GM21619 (cell line): ENCODE measurements around the gene DNMT3L.
A peak's percentile ranks its signal among the peaks of the same experiment; 100 is the strongest.
"Not testable (repeated sequence)": the region's sequence is repeated elsewhere in the genome, so short reads cannot be mapped to it uniquely, and the experiment has no call there.

ENCODE experiments used
- ATAC-seq: cut with Tn5 transposase; IDR thresholded peaks from one replicate; pipeline ENCODE4 v1.9.1; 2021; ENCODE audit not compliant: unreplicated experiment

DNMT3L gene

DNA sequence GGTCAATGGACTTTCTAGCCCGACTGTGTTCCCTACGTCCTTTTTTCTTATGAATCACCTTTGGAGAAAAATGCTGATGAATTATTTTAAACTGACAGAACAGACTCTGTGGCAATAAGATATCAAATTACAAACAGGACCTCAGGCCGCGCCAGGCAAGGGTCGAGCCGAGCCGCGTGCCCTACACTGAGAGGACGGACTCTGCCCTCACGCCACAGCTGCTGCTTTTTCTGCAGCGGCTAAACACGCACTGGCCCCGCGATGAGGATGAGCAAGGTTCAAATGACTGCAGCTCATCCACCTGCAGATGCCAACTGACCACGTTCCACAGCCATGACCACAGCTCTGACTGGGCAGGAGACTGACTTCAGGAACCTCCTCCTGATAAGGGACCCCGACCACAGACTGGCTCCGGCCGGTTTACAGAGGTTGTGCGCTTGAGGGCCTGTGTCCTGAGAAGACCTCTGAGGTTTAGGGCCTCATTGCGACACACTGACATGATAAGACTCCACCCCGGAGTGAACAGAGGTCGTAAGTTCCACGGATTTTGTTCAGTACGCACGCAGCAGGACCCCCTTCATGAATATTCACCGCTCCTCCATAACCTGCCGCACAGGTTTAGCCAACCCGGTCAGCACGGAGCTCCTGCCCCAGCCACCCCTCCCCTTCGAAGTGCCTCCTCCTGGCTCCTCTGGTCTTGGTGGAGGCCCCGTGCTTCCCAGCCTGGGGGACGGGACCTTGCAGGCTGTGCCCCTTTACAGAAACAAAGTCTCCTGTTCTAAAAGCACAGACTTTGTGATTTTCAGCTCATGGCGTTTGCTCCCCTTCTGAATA, 12.3 kb downstream of the DNMT3L start:
- ATAC-seq: not testable (repeated sequence)

DNA sequence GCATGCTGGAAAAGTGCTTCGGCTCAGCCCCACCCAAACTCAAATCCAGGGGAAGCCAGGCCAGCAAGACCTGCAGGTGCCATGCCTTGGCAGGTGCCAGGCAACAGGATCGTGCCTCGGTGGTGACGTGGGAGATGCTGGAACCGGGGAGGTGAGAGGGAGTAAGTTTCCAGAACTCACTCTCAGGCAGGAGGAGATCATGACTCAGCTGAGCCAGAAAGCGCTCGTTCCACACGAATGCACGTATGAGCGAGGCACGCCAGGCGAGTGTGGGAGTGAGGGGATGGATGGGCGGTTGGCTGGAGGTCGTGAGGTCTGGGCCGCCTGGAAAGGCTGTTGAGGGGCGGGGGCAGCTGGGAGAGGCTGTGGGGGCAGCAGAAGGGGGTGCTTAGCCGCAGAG, 13.8 kb downstream of the DNMT3L start:
- ATAC-seq: not testable (repeated sequence)

DNA sequence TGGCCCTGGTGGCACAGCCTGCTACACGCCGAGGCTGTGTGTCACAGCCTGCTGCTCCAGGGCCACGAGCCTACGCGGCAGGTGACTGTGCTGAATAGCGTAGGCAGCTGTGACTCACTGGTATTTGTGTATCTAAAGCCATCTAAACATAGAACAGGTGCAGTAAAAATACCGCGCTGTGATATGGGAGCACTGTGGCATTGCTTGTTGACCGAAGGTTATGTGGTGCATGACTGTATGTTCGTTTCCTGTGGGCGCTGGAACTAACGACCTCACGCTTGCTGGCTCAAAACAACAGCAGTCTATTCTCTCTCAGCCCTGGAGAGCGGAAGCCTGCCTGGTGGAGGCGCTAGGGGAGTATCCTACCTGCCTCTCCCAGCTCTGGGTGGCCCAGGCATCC, 17.7 kb downstream of the DNMT3L start:
- ATAC-seq: peak; percentile 44

DNA sequence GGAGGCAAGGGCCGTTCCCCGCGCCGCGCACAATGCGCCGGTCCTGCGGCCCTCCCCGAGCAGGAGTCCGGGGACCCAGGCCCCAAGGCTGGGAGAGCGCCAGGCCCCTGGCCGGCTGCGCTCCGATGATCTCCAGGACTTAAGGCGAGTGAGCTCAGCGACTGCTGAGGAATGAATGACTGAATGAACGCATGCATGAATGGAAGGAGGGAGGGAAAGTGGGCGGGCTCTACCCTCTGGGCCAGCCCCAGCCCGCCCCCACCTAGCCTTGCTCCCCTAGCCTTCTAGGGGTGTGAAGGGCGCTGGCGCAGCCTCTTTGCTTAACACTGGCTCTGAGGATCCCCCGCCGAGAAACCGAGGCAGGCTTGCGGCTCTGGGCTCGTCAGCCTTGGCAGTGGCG, 20.4 kb downstream of the DNMT3L start:
- ATAC-seq: peak; percentile 32

DNA sequence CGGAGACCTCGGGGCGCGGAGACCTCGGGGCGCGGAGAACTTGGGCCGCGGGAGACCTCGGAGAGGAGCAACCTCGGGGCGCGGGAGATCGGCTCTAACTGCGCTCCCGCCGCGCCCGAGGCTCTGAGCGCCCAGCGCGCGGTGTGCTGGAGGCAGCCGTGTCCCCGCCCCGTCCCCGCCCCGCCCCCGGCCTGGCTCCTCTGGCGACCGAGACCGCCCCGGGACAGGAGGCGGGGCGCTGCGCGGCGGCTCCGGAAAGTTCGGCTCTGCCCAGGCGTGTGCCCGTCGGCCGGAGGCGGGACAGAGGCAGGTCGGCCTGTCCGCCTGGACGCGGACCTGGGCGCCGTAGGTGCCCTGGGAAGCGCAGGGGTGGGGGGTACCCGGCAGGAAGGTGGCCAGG, 20.9 kb downstream of the DNMT3L start, which contains the start of gene ICOSLG:
ICOSLG (minus strand) TSS at position 102 of the 400 bp plus-strand sequence. CDS start 126 bp downstream, outside the sequence.
- ATAC-seq: peak; percentile 35

DNA sequence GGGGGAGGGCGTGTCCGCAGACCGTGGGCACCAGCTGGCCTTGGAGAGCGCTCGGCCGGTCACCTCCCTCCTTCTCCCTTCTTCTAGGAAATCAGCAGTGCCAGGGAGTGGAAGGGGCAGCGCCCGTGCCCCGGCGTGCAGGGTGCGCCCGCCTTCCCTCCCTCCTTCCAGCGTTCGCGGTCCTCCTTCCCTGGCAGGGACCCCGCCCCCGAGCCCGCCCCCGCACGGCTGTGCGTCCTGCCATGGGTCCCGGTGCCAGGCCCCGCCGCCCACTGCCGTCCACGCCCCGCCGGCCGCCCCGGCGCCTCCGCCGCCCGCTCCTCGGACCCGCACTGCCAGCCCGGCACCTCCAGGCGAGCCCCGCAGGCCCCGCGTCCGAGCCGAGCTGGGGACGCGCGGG, 21.3 kb downstream of the DNMT3L start:
- not testable (repeated sequence) for ATAC-seq

DNA sequence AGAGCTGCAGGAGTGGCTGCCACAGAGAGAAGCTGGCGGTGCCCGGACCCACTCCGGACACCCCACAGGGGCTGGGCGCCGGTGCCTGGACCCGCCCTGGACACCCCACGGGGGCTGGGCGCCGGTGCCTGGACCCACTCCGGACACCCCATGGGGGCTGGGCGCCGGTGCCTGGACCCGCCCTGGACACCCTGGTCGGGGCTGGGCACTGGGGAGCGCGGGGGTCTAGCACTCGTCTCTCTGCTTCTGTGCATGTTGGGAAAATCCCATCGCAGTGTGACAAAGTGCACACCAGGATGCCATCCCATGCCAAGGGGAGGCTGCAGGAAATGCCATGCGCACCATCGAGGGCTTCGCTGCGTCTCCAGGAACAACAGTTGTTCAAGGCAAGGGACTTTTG, 32.1 kb downstream of the DNMT3L start:
- not testable (repeated sequence) for ATAC-seq

DNA sequence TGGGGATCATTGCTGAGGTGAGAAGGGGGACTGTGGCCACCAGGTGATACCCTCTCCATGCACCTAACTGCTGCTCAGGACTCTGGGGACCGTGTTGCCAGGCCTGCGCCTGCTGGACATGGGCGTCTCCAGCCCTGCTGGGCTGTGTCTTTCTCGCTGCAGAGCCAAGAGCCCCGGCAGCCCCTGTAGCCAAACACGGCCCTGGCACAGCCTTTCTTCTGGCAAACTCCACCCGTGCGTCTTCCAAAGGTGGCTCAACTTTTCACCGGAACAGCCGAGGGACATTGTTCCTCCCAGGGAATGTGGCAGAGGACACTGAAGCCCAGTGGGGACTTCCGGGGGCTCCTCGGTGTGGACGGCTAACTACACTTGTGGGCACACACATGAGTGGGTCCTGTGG, 33.6 kb downstream of the DNMT3L start:
- not testable (repeated sequence) for ATAC-seq

DNA sequence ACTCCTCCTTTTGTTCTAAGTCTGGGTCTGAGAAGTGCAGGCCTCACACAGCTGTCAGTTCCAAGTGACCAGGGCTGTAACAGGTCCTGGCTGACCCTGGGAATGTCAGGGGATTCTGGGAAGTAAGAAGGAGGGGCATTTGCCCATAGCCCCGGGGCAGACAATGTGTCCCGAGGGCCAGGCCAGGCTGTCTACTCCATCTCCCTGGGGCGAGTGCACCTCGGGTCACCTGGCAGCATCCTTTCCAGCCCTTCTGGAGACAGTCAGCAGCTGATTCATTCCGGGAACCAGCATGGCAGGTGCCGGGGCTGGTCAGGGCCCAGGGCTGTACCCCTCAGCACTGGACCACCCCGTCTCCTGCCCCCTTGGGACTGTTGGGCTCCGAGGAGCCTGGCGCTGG, 34.1 kb downstream of the DNMT3L start:
- ATAC-seq: not testable (repeated sequence)

DNA sequence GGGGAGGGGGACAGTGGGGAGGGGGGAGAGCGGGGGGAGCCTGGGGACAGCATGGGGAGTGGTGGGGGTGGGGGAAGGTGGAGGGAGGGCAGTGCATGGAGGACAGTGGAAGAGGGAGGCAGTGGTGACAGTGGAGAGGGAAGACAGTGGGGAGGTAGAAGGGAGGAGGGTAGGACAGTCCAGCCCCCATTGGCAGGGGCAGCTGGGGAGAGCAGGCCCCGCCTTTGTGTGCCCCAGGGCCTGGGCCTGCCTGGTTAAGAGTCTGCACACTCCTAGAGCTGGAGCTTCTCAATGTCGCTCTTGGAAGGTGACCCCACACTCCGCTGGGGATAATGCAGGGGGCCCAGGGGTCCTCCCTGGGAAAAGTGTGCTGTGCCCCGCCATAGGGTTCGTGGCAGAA, 36.1 kb downstream of the DNMT3L start:
- ATAC-seq: not testable (repeated sequence)

DNA sequence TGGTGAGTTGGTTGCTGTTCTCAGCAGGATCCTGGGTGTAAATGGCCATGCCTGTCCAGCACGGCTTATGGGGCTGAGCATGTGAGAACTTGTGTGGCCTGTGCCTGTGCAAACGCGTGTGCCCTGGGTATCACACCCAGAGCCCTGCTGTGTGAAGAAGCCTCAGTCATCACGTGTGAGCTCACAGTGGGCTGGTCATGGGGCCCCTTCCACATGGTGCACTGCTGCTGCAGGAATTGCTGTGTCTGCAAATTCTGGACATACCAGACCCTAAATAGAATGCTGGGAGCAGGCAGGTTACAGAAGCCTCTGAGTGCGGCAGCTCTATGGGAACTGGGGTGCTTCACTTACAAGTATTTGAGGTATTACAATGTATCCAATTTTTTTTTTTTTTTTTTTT, 38.4 kb downstream of the DNMT3L start:
- not testable (repeated sequence) for ATAC-seq

DNA sequence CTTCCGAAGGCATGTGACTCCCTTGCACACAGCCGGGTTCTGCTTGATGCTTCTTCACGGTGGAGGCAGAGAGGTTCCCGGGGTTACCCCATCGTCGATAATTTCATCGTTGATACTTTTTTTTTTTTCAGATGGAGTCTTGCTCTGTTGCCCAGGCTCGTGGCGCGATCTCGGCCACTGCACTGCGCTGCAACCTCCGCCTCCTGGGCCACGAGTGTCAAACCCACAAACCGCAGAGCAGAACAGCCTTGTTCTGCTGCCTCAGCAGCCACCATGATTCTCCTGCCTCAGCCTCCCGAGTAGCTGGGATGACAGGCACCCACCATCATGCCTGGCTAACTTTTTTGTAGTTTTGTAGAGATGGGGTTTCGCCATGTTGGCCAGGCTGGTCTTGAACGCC, 41.0 kb downstream of the DNMT3L start:
- ATAC-seq: not testable (repeated sequence)

DNA sequence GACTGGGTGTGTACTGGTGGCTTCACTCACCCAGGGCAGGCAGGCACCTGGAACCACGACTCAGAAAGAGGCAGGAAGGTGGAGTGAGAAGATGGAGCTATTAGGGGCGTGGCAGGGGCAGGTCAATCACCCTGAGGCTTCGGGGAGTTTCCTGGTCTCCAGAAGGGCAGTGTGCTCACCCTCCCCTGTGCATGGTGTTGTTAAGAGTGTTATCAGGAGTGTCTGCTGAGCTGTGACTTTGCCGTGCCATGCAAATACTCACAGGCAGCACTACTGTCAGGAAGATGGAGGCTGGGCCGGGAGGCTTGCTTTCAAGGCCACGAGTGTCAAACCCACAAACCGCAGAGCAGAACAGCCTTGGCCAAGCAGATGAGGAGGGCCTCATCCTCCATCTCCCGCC, 43.2 kb downstream of the DNMT3L start:
- peak; percentile 50 for ATAC-seq

DNA sequence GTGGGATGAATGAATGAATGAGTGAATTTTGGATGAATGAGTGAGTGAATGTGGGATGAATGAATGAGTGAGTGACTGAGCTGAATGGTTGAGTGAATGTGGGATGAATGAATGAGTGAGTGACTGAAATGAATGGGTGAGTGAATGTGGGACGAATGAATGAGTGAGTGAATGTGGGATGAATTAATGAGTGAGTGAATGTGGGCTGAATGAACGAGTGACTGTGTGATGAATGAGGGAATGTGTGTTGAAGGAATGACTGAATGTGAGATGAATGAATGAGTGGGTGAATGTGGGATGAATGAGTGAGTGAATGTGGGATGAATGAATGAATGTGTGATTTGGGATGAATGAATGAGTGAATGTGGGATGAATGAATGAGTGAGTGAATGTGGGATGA, 49.7 kb downstream of the DNMT3L start:
- not testable (repeated sequence) for ATAC-seq

DNA sequence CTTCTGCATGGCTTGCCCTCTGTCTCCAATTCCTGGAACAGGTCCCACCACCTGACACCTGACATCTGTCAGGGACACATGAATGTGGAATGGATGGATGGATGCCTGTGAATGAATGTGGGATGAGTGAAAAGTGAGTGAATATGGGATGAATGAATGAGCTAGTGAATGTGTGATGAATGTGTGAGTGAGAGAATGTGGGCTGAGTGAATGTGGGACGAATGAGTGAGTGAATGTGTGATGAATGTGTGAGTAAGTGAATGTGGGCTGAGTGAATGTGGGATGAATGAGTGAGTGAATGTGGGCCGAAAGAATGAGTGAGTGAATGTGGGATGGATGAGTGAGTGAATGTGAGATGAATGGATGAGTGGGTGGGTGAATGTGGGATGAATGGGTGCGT, 50.1 kb downstream of the DNMT3L start:
- ATAC-seq: not testable (repeated sequence)

DNA sequence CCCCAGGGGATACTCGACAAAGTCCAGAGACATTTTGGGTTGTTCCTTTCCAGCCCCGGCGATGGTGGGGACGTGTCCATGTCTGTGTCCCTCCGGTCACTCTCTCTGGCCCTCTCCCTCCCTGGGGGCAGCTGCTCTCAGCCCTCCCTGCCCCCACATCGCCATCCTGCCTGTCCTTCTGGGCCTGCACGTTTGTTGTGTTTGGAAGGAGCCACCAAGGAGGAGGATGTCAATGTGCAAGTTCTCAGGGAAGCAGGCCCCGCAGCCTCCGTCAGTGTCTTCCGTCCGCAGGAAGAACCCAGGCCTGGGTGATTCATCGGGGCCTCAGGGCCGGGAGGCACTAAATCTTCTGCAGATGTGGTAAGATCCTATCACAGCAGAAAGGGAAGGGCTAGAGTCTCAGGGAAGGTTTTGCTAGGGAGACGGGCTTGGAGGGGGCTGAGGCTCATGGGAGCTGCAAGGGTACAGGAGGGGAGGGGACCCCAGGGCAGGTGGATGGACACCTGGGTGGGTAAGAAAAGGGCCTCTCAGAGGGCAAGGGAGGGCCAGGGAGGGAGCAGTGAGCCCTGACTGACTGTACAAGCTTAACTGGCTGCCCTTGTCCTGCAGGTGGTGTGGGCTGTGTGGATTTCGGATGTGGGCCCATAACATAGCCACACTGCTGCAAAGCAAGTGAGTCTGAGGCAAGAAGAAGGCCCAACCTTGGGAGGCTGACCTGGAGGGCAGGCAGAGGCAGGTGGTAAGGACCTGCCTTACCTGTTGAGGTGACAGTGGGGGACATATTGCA, 53.6 kb downstream of the DNMT3L start:
- ATAC-seq: not testable (repeated sequence)

DNA sequence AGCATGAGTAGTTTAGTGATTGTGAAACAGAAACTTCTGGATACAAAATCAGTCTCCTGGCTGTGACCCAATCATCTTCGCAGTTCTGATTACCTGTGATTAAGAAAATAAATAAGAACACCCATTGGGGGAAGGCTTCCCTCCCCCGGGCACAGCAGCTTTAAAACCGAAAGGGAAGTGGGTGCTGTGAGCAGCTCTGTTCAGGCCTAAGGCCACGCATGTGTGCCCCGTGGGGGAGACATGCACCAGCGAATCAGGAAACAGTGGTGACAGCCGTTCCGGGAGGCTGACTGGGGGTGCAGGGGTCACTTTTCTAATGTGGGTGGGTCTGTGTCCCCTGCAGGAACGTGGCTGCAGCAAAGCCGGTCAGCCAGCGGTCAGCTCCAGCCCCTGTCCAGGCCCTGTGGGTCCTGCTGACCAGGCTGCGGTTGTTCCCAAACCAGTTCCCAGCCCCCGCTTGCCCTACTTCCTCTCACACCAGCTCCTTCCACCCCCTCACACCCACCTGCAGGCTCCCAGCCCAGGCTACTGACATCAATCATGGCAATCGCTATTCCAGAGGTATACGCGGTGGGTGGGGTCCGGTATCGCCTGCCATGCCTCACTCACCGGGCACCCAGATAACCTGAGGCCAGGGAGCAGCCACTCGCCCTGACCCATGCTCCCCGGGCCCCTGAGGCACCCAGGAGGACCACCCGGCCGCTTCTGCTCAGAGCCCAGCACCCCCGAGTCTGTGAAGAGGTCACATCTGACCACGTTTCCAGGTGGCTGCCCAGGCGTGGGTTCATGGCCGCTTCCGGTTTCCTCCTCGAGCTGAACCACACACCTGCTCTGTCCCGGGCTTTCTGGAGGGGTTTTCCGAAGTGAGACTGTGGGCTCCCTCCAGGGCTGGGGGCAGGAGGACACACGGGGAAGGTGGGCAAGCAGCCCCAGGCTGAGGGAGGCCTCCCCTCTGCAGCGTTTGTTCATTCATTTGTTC, 54.7 kb downstream of the DNMT3L start:
- peak; percentile 58 for ATAC-seq

DNA sequence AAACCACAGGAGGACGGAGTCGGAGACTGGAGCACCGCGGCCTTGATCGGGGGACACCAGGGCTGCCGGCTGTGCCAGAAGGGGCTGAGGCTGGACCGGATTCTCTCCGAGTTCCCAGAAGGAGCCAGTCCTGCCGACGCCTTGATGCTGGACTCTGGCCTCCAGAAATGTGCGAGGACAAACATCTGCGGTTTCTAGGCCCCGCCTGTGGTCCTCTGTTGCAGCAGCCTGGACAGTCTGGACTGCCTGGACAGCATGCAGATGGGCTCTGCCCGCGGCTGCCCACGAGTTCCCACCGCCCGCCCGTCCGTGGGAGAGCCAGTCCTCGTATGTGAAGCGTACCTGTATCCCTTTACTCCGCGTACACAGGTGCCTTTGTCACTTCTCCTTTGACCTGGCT, 55.5 kb downstream of the DNMT3L start:
- ATAC-seq: peak; percentile 5

DNA sequence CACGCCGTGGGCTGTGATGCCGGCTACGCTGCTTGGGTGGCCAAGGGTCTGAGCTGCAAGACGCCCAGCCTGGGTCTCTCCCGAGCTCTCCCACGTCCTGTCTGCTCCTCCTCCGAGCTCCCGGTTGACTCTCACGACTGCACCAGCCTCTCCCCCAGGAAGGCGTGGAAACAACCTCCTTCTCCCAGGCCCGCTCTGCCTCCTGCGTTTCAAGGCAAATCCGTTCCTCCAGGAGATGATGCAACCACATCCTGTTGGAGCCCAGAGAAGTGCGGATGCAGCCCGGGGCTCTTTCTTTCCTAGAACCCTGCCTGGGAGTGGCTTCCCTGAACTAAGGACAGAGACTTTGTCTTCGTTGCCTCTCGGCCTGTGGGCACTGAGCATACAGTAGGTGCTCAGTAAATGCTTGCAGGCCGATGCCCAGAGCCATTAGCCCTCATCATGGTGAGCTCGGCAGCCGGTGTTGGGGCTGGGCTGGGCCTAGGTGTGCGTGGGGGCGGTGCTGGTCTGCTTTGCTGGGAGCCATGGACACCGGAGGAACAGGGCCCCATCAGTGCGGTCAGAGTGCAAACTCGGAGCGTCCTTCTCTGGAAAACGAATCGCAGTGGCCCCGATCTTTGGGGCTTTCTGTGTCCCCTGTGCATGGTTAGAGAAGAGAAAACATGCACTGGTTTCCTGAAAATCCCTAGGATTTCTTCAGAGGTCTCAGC, 59.0 kb downstream of the DNMT3L start:
- not testable (repeated sequence) for ATAC-seq

DNA sequence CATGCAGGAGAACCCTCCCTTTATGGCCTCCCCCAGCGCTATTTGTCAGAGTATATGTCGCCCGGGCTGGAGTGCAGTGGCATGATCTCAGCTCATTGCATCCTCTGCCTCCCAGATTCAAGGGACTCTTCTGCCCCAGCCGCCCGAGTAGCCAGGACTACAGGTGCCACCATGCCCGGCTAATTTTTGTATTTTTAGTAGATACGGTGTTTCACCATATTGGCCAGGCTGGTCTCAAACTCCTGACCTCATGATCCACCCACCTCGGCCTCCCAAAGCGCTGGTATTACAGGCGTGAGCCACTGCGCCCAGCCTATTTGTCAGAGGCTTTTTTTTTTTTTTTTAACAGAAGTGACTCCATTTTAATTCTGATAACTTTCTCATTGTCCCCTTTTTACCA, 61.7 kb downstream of the DNMT3L start:
- ATAC-seq: not testable (repeated sequence)
